HCT116 (cell line): ENCODE results near the gene PCDHGA11. TPM values are rescaled to one million over a fixed set of nuclear protein-coding genes. Genes with fewer than 3 reads are reported as not detected.
A peak's percentile ranks its signal among the peaks of the same experiment; 100 is the strongest.

Source experiments
- ATAC-seq: fragments of 200-7000 bp; cut with Tn5 transposase; 2 replicates; pipeline ENCODE4 v1.9.1; 2020; ENCODE audit warnings: mild to moderate bottlenecking, moderate library complexity
- BruUV-seq: library from RNA; stranded (reverse); fragments of 400-500 nt; replicated peaks from 2 replicates; lab custom pipeline; 2021; lab: Mats Ljungman, UMichigan
- CTCF ChIA-PET: fragments of 300-600 bp; sonication (Branson Sonifier 250); formaldehyde crosslinking; loops from one replicate; lab custom pipeline; 2021; ENCODE audit warnings: antibody characterized with exemption; lab: Charles Lee
- POLR2A ChIA-PET: fragments of 300-600, 350-600 bp; sonication (Branson Sonifier 250); formaldehyde crosslinking; loops from one replicate; lab custom pipeline; 2021; ENCODE audit warnings: antibody characterized with exemption; lab: Charles Lee
- RAD21 ChIA-PET, 2 experiments: fragments of 300-600 bp; sonication (Branson Sonifier 250); formaldehyde crosslinking; loops; one replicate each; lab custom pipeline; 2023; ENCODE audit warnings: low total read pairs in 2 of 2; ENCODE audit not compliant: uncharacterized antibody in 2 of 2, unreplicated experiment in 2 of 2, low non-redundant PET in 1 of 2; lab: Charles Lee
- DNase-seq: peaks from one replicate; pipeline ENCODE4 v3.0.0-alpha.2; 2010; ENCODE audit warnings: low read depth, low spot score
- H2AFZ ChIP-seq: fragments of 200-600 bp; shearing (Covaris generic), sonication (generic); 2 replicates; pipeline ENCODE4 v1.6.1; 2017; ENCODE audit warnings: low read depth, mixed run types, mixed read lengths, antibody characterized with exemption, low read length; ENCODE audit not compliant: poor library complexity, severe bottlenecking
- H3K27ac ChIP-seq: 2 replicates; pipeline ENCODE4 v1.5.1; 2012; ENCODE audit warnings: low read depth, low read length
- H3K27me3 ChIP-seq: fragments of 200-600 bp; sonication (generic); 2 replicates; pipeline ENCODE4 v1.6.1; 2016; ENCODE audit warnings: mixed run types, low read length, mixed read lengths; ENCODE audit not compliant: insufficient read depth
- H3K36me3 ChIP-seq, 2 experiments: fragments of 200-500 bp in 1 of 2; fragments of 200-600 bp in 1 of 2; sonication (Bioruptor generic) in 1 of 2; sonication (generic) in 1 of 2; 2 replicates each; pipeline versions ENCODE4 v1.5.1 to v1.6.1; 2014 to 2016; ENCODE audit warnings: low read length in 2 of 2, inconsistent platforms in 1 of 2, mixed read lengths in 1 of 2, mixed run types in 1 of 2; ENCODE audit not compliant: insufficient read depth in 2 of 2, control insufficient read depth in 1 of 2
- H3K4me1 ChIP-seq, 2 experiments: fragments of 200-600 bp in 1 of 2; sonication (generic) in 1 of 2; 2 replicates each; pipeline versions ENCODE4 v1.5.1 to v1.6.1; 2012 to 2017; ENCODE audit warnings: low read length in 2 of 2, inconsistent platforms in 1 of 2, mild to moderate bottlenecking in 1 of 2, mixed read lengths in 1 of 2, mixed run types in 1 of 2, moderate library complexity in 1 of 2; ENCODE audit not compliant: insufficient read depth in 2 of 2, control insufficient read depth in 1 of 2
- H3K4me2 ChIP-seq: fragments of 200-600 bp; sonication (generic); 2 replicates; pipeline ENCODE4 v1.6.1; 2017; ENCODE audit warnings: mixed run types, low read length, mixed read lengths
- H3K4me3 ChIP-seq, 2 experiments: fragments of 200-600 bp in 1 of 2; sonication (generic) in 1 of 2; replicated peaks in 1 of 2; 2 replicates each; pipeline ENCODE4 v1.5.1; 2011 to 2016; ENCODE audit warnings: low read length in 2 of 2, control low read depth in 1 of 2, low read depth in 1 of 2, mild to moderate bottlenecking in 1 of 2, mixed read lengths in 1 of 2, mixed run types in 1 of 2
- H3K79me2 ChIP-seq: fragments of 200-600 bp; sonication (generic); 2 replicates; pipeline ENCODE4 v1.6.1; 2017; ENCODE audit warnings: mild to moderate bottlenecking, mixed run types, low read length, moderate library complexity, mixed read lengths; ENCODE audit not compliant: insufficient read depth
- H3K9ac ChIP-seq: fragments of 200-600 bp; sonication (generic); 2 replicates; pipeline ENCODE4 v1.6.1; 2016; ENCODE audit warnings: low read length, mixed read lengths
- H3K9me2 ChIP-seq: fragments of 200-600 bp; sonication (generic), shearing (Covaris generic); 2 replicates; pipeline ENCODE4 v1.6.1; 2017; ENCODE audit warnings: mixed run types, mild to moderate bottlenecking, moderate library complexity; ENCODE audit not compliant: insufficient read depth
- H3K9me3 ChIP-seq, 2 experiments: fragments of 200-500 bp in 1 of 2; fragments of 200-600 bp in 1 of 2; sonication (Bioruptor generic) in 1 of 2; sonication (generic) in 1 of 2; 2 replicates each; pipeline ENCODE4 v1.6.1; 2014 to 2017; ENCODE audit warnings: low read length in 2 of 2, mixed read lengths in 2 of 2, inconsistent platforms in 1 of 2, low read depth in 1 of 2, mild to moderate bottlenecking in 1 of 2, mixed run types in 1 of 2, moderate library complexity in 1 of 2; ENCODE audit not compliant: control insufficient read depth in 1 of 2, insufficient read depth in 1 of 2
- H4K20me1 ChIP-seq: fragments of 200-600 bp; sonication (generic), shearing (Covaris generic); 2 replicates; pipeline ENCODE4 v1.6.1; 2017; ENCODE audit warnings: mixed run types, mild to moderate bottlenecking, moderate library complexity; ENCODE audit not compliant: insufficient read depth
- ATF3 ChIP-seq: IDR thresholded peaks from 2 replicates; pipeline ENCODE4 v1.6.1; 2012
- CBX3 ChIP-seq: IDR thresholded peaks from 2 replicates; pipeline ENCODE4 v1.6.1; 2012; ENCODE audit warnings: low read depth
- CEBPB ChIP-seq: IDR thresholded peaks from 2 replicates; pipeline ENCODE4 v1.6.1; 2012; ENCODE audit warnings: low read depth
- CTCF ChIP-seq, 3 experiments: fragments of 200-600 bp in 1 of 3; sonication (generic) in 1 of 3; IDR thresholded peaks in 2 of 3; conservative IDR thresholded peaks in 1 of 3; 2 replicates each; pipeline ENCODE4 v1.5.1; 2012 to 2017; ENCODE audit warnings: low read depth in 2 of 3, low read length in 2 of 3, antibody characterized with exemption in 1 of 3, borderline replicate concordance in 1 of 3, control low read depth in 1 of 3, mild to moderate bottlenecking in 1 of 3, mixed read lengths in 1 of 3, mixed run types in 1 of 3, moderate library complexity in 1 of 3; ENCODE audit not compliant: insufficient read depth in 1 of 3
- EGR1 ChIP-seq: IDR thresholded peaks from 2 replicates; pipeline ENCODE4 v1.6.1; 2012; ENCODE audit warnings: low read depth
- ELF1 ChIP-seq: IDR thresholded peaks from 2 replicates; pipeline ENCODE4 v1.6.1; 2012; ENCODE audit warnings: low read depth, borderline replicate concordance
- EZH2phosphoT487 ChIP-seq: fragments of 200-600 bp; IDR thresholded peaks from 2 replicates; pipeline ENCODE4 v1.6.1; 2018; ENCODE audit warnings: antibody characterized with exemption, borderline replicate concordance
- FOSL1 ChIP-seq: IDR thresholded peaks from 2 replicates; pipeline ENCODE4 v1.6.1; 2012; ENCODE audit warnings: low read depth
- JUND ChIP-seq: IDR thresholded peaks from 2 replicates; pipeline ENCODE4 v1.6.1; 2012
- POLR2A ChIP-seq: IDR thresholded peaks from 2 replicates; pipeline ENCODE4 v1.7.0; 2011; ENCODE audit warnings: borderline replicate concordance; ENCODE audit not compliant: insufficient read depth, insufficient read length; ENCODE audit errors: extremely low read depth
- POLR2AphosphoS5 ChIP-seq: IDR thresholded peaks from 2 replicates; pipeline ENCODE4 v1.6.1; 2011; ENCODE audit warnings: mild to moderate bottlenecking, low read depth, low read length, moderate library complexity
- RAD21 ChIP-seq: IDR thresholded peaks from 2 replicates; pipeline ENCODE4 v1.6.1; 2012; ENCODE audit warnings: low read depth, mild to moderate bottlenecking
- REST ChIP-seq: IDR thresholded peaks from 2 replicates; pipeline ENCODE4 v1.6.1; 2012; ENCODE audit warnings: low read depth
- SIN3A ChIP-seq: IDR thresholded peaks from 2 replicates; pipeline ENCODE4 v1.6.1; 2012; ENCODE audit warnings: low read depth
- SP1 ChIP-seq: IDR thresholded peaks from 2 replicates; pipeline ENCODE4 v1.6.1; 2012; ENCODE audit warnings: low read depth
- SRF ChIP-seq: IDR thresholded peaks from 2 replicates; pipeline ENCODE4 v1.6.1; 2012; ENCODE audit warnings: low read depth
- TCF7L2 ChIP-seq: IDR thresholded peaks from 2 replicates; pipeline ENCODE4 v1.7.0; 2011; ENCODE audit warnings: borderline replicate concordance, inconsistent platforms; ENCODE audit not compliant: insufficient read depth, insufficient read length; ENCODE audit errors: extremely low read depth
- ZBTB33 ChIP-seq: IDR thresholded peaks from 2 replicates; pipeline ENCODE4 v1.6.1; 2011; ENCODE audit warnings: mild to moderate bottlenecking, low read length, moderate library complexity; ENCODE audit not compliant: insufficient replicate concordance; ENCODE audit errors: extremely low read depth
- ZFX ChIP-seq: fragments of 450-650 bp; IDR thresholded peaks from 2 replicates; pipeline ENCODE4 v1.6.1; 2017
- ZNF274 ChIP-seq: fragments of 200-500 bp; sonication (Bioruptor generic); IDR thresholded peaks from 2 replicates; pipeline ENCODE4 v1.6.1; 2014; ENCODE audit warnings: mild to moderate bottlenecking, low read depth, low read length, inconsistent platforms
- intact Hi-C: fragments of 100-400 bp; cut with micrococcal nuclease; formaldehyde crosslinking; loops from 2 replicates; pipeline ENCODE4 v1.10.0; 2022
- total RNA-seq: library from RNA; stranded (reverse); gene quantifications from one replicate; pipeline ENCODE4 v1.2.1, GENCODE V29; 2021; ENCODE audit not compliant: unreplicated experiment

PCDHGA11 gene
- total RNA-seq, 1 experiment from 2014 or later: 0.39 TPM

GRCh38 chr5:141412854-141413539 is 7.9 kb upstream of the PCDHGA11 start, which contains the start of gene PCDHGA10:
TSS of gene PCDHGA10 (plus strand) at chr5:141412987. CDS start at chr5:141413176, 189 bp downstream.
- BruUV-seq: TSS peak; percentile 95
- POLR2A ChIA-PET: interaction anchor here (1.0 to 2.0 kb wide), 5 partner anchors 93 to 151 kb away, joined by 3 to 9 read pairs (median 4); partner anchors contain the start of gene TAF7
- TF ChIP-seq JUND (no peak), RAD21 (peak; percentile 94), TCF7L2 (no peak), REST (no peak), EGR1 (no peak), ZFX (no peak), ATF3 (no peak), CBX3 (no peak), SIN3A (no peak), ZNF274 (no peak), POLR2A (no peak), ZBTB33 (no peak), CTCF (IDR thresholded peaks at IDR 0.05 in 2 of 3, conservative IDR thresholded peaks at IDR 0.05 in 1 of 3; ENCODE audit: borderline replicate concordance in 1 of 3, insufficient read depth in 1 of 3, low read depth in 2 of 3, low read length in 2 of 3) (peak; percentile 84 to 96 (median 86)), ELF1 (no peak), CEBPB (no peak), POLR2AphosphoS5 (peak; percentile 24; the same call in 1 of the 2 replicates), SRF (no peak), FOSL1 (no peak), SP1 (no peak), EZH2phosphoT487 (no peak)

More at GRCh38 chr5:141412854-141413539, 7.9 kb upstream of the PCDHGA11 start, which contains the start of gene PCDHGA10:
- peak within 1 kb of the TSS; percentile 60 for H3K9ac ChIP-seq
- ATAC-seq (peak; percentile 89), DNase-seq (peak; percentile 71)
- no peaks in the 10 kb centered on the region for H3K27me3 ChIP-seq
- peak within 1 kb of the TSS; percentile 44 for H3K27ac ChIP-seq
- ChIA-PET RAD21 (interaction anchor here (1.1 to 2.1 kb wide), 6 partner anchors 108 to 151 kb away, joined by 5 to 17 read pairs (median 7); no protein-coding TSS in a partner anchor), CTCF (interaction anchor here (0.7 to 3.4 kb wide), 25 partner anchors 8 to 224 kb away, joined by 3 to 73 read pairs (median 5); partner anchors contain the start of genes PCDHB14, PCDHGA11, PCDHGA12 and PCDHGB2)
- no peaks in the 10 kb centered on the region; a peak in 1 of 4 replicates for H3K9me3 ChIP-seq
- no peaks in the 10 kb centered on the region for H3K9me2 ChIP-seq
- peak within 1 kb of the TSS; percentile 46 to 61 for H3K4me3 ChIP-seq
- H4K20me1 ChIP-seq: no peaks in the 10 kb centered on the region
- H3K36me3 ChIP-seq: no peaks in the 10 kb centered on the region
- no peaks in the 10 kb centered on the region for H3K79me2 ChIP-seq
- H3K4me1 ChIP-seq: peaks cover 2 to 5% of the 10 kb centered on the region in 2 experiments; a peak in 1 of 4 replicates
- peak within 1 kb of the TSS; percentile 74 for H3K4me2 ChIP-seq
- intact Hi-C loops: loop anchor here (1.0 to 2.0 kb wide), 3 partner anchors 100 to 151 kb away; no protein-coding TSS in a partner anchor
- peak within 1 kb of the TSS; percentile 76 for H2AFZ ChIP-seq
